Endodermal cell (in vitro differentiated cells): ENCODE data around the gene LSM12. TPM values are rescaled to one million over a fixed set of nuclear protein-coding genes. Genes with fewer than 3 reads are reported as not detected.

Experiments
- DNase-seq: peaks from one replicate; pipeline ENCODE4 v3.0.0-alpha.2; 2017
- H3K27ac ChIP-seq: 2 replicates; pipeline ENCODE4 v1.5.1; 2013; ENCODE audit warnings: mild to moderate bottlenecking, low read depth, low read length, moderate library complexity
- H3K27me3 ChIP-seq: 2 replicates; pipeline ENCODE4 v1.6.1; 2013; ENCODE audit warnings: mild to moderate bottlenecking, low read length, moderate library complexity; ENCODE audit not compliant: insufficient read depth, control insufficient read depth, poor library complexity, severe bottlenecking
- H3K36me3 ChIP-seq: 2 replicates; pipeline ENCODE4 v1.7.0; 2013; ENCODE audit warnings: mild to moderate bottlenecking, low read length, moderate library complexity; ENCODE audit not compliant: control insufficient read depth, insufficient read depth
- H3K4me1 ChIP-seq: one replicate; pipeline ENCODE4 v1.7.0; 2013; ENCODE audit warnings: low read length; ENCODE audit not compliant: control insufficient read depth, insufficient read depth
- H3K4me3 ChIP-seq: 2 replicates; pipeline ENCODE4 v1.5.1; 2013; ENCODE audit warnings: mild to moderate bottlenecking, low read length, moderate library complexity
- H3K9ac ChIP-seq: 2 replicates; pipeline ENCODE4 v1.6.1; 2013; ENCODE audit warnings: mild to moderate bottlenecking, low read length, moderate library complexity; ENCODE audit not compliant: poor library complexity, severe bottlenecking; ENCODE audit errors: extremely low read depth
- H3K9me3 ChIP-seq: 2 replicates; pipeline ENCODE4 v1.6.1; 2013; ENCODE audit warnings: mild to moderate bottlenecking, low read length, moderate library complexity; ENCODE audit not compliant: control insufficient read depth
- H3K27ac Mint-ChIP-seq: 2 replicates; pipeline ENCODE4 v1.8.0; 2020; ENCODE audit warnings: mixed read lengths
- H3K27me3 Mint-ChIP-seq: 2 replicates; pipeline ENCODE4 v1.8.0; 2021; ENCODE audit warnings: mild to moderate bottlenecking, mixed read lengths; ENCODE audit not compliant: insufficient read depth
- H3K36me3 Mint-ChIP-seq: 2 replicates; pipeline ENCODE4 v1.8.0; 2020; ENCODE audit warnings: low read depth, mixed read lengths
- H3K4me1 Mint-ChIP-seq: 2 replicates; pipeline ENCODE4 v1.8.0; 2020; ENCODE audit warnings: mixed read lengths
- H3K4me3 Mint-ChIP-seq: 2 replicates; pipeline ENCODE4 v1.8.0; 2020; ENCODE audit warnings: mild to moderate bottlenecking, moderate library complexity, mixed read lengths
- H3K9me3 Mint-ChIP-seq: 2 replicates; pipeline ENCODE4 v1.8.0; 2020; ENCODE audit warnings: mild to moderate bottlenecking, mixed read lengths
- WGBS, 2 experiments: methylation state at CpG; one replicate each; pipeline versions ENCODE4 v1.1.5 to v1.1.7; 2013; ENCODE audit warnings: missing lambda C conversion rate in 2 of 2, mixed read lengths in 1 of 2; ENCODE audit not compliant: insufficient coverage in 1 of 2, insufficient read length in 1 of 2; 5-methylcytosine and 5-hydroxymethylcytosine counted together
- total RNA-seq, 2 donors: library from RNA; stranded (reverse); fragmentation: NEBNext Ultra II Directional in 1 of 2; extraction: Animal tissue kit (Norgen Biotek cat#: 25700) in 1 of 2; gene quantifications; 2 replicates in 1 of 2; 3 replicates in 1 of 2; pipeline ENCODE4 v1.2.1, GENCODE V29; 2021
- TF ChIP-seq, protein P1 (sequence below): fragments of 200-600 bp; sonication (generic); conservative IDR thresholded peaks from 2 replicates; pipeline ENCODE4 v1.5.0; 2021; ENCODE audit warnings: antibody characterized with exemption, mild to moderate bottlenecking

The LSM12 gene
- total RNA-seq, 2 donors from 2014 or later = 97.7 to 102 TPM

DNA sequence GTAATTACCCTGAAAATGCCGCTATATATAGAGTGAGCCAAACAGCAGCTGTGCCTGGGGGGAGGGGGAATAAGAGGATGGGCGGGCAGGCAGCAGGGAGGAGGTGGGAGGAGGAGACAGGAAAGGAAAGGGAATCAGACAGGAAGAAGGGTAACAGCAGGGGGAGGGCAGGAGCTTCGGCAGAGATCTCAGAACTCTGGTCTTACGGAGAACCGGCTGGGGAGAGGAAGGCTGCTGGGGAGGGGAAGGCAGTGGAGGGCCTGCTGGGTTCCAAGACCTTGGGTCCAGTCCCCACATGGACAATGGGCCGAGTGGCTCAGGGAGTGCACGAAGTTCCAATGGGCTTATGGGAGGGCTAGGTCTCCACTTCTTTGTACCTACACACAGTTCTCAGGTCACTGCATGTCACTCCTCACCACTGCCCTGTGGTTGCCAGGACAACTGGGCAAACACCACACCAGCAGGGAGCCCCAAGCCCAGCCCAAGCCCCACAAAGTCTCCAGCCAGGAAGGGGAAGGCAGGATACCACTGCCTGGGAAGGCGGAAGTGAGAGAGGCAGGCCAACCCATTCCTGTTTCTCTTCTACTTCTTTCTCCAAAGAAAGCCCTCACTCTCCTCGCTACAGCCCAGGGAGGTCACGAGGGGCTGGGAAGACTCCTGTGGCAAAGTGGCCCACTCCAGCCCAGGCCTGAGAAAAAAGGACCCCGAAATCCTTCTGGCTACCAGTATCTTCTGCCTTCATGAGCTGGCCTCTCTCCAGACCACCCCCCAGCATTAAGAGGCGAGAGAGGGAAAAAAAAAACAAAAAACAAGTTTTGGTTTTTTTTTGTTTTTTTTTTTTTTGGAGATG, 29.4 kb upstream of the LSM12 start:
- Histone ChIP-seq H3K9ac (peak overlapping the region; percentile 74), H3K9me3 (no peaks in the 10 kb centered on the region), H3K4me3 (peak overlapping the region; percentile 79), H3K27me3 (no peaks in the 10 kb centered on the region), H3K4me1 (peaks cover 5% of the 10 kb centered on the region), H3K36me3 (peaks cover 19% of the 10 kb centered on the region), H3K27ac (peak overlapping the region; percentile 96)
- DNase-seq = peak; percentile 99
- TF ChIP-seq, protein P1, sequence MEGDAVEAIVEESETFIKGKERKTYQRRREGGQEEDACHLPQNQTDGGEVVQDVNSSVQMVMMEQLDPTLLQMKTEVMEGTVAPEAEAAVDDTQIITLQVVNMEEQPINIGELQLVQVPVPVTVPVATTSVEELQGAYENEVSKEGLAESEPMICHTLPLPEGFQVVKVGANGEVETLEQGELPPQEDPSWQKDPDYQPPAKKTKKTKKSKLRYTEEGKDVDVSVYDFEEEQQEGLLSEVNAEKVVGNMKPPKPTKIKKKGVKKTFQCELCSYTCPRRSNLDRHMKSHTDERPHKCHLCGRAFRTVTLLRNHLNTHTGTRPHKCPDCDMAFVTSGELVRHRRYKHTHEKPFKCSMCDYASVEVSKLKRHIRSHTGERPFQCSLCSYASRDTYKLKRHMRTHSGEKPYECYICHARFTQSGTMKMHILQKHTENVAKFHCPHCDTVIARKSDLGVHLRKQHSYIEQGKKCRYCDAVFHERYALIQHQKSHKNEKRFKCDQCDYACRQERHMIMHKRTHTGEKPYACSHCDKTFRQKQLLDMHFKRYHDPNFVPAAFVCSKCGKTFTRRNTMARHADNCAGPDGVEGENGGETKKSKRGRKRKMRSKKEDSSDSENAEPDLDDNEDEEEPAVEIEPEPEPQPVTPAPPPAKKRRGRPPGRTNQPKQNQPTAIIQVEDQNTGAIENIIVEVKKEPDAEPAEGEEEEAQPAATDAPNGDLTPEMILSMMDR = no peak
- H3K4me1 Mint-ChIP-seq = peaks cover 4% of the 10 kb centered on the region
- H3K4me3 Mint-ChIP-seq = peak overlapping the region; percentile 65
- WGBS, 2 experiments = 4 to 16% methylated on average over 5 to 12 of the region's 12 CpGs
- H3K36me3 Mint-ChIP-seq = peaks cover 18% of the 10 kb centered on the region
- H3K27me3 Mint-ChIP-seq = no peaks in the 10 kb centered on the region
- H3K27ac Mint-ChIP-seq = peak overlapping the region; percentile 99
- H3K9me3 Mint-ChIP-seq = no peaks in the 10 kb centered on the region

- TF ChIP-seq, protein P1 = no peak
- DNase-seq = no peak
- Mint-ChIP-seq H3K9me3 (no peaks in the 10 kb centered on the region), H3K36me3 (peaks cover 19% of the 10 kb centered on the region), H3K27me3 (no peaks in the 10 kb centered on the region), H3K4me1 (peaks cover 4% of the 10 kb centered on the region), H3K27ac (peak overlapping the region; percentile 99), H3K4me3 (peak overlapping the region; percentile 65)
- 15 to 20% methylated on average over 1 to 2 of the region's 2 CpGs for WGBS, 2 experiments
- Histone ChIP-seq H3K4me3 (peak overlapping the region; percentile 79), H3K36me3 (peaks cover 20% of the 10 kb centered on the region), H3K9ac (peak overlapping the region; percentile 74), H3K9me3 (no peaks in the 10 kb centered on the region), H3K27ac (peak overlapping the region; percentile 96), H3K27me3 (no peaks in the 10 kb centered on the region), H3K4me1 (peaks cover 5% of the 10 kb centered on the region)
These were observed 28.8 kb upstream of the LSM12 start for GRCh38 chr17:44095388-44095646.

- H3K9ac ChIP-seq = peak overlapping the region; percentile 74
- no peak for DNase-seq
- Mint-ChIP-seq H3K4me3 (no peak overlapping the region), H3K27ac (no peak overlapping the region), H3K9me3 (no peaks in the 10 kb centered on the region), H3K4me1 (peaks cover 4% of the 10 kb centered on the region), H3K36me3 (peaks cover 19% of the 10 kb centered on the region), H3K27me3 (no peaks in the 10 kb centered on the region)
- peak overlapping the region; percentile 79 for H3K4me3 ChIP-seq
- peak overlapping the region; percentile 96 for H3K27ac ChIP-seq
- peaks cover 5% of the 10 kb centered on the region for H3K4me1 ChIP-seq
- no peaks in the 10 kb centered on the region for H3K9me3 ChIP-seq
- TF ChIP-seq, protein P1 = no peak
- peaks cover 20% of the 10 kb centered on the region for H3K36me3 ChIP-seq
- no peaks in the 10 kb centered on the region for H3K27me3 ChIP-seq
- 87 to 94% methylated on average over 7 of the region's 8 CpGs for WGBS, 2 experiments
These were observed 28.4 kb upstream of the LSM12 start for GRCh38 chr17:44094701-44095387.
